Thyroid gland (tissue), 4 donors: ENCODE measurements around the gene B4GALNT4. TPM values are rescaled to one million over a fixed set of nuclear protein-coding genes. Genes with fewer than 3 reads are reported as not detected.
A peak's percentile ranks its signal among the peaks of the same experiment; 100 is the strongest.

ENCODE experiments used
- DNase-seq, 2 donors: peaks; one replicate each; pipeline ENCODE4 v3.0.0-alpha.2; 2019
- H3K27ac ChIP-seq, 3 donors: fragments of 200-600 bp; sonication (generic); 1 replicate in 2 of 3; 2 replicates in 1 of 3; pipeline ENCODE4 v1.5.1; 2016 to 2019; ENCODE audit warnings: mild to moderate bottlenecking in 1 of 3, moderate library complexity in 1 of 3
- H3K27me3 ChIP-seq: fragments of 200-600 bp; sonication (generic); one replicate; pipeline ENCODE4 v1.5.1; 2019
- H3K36me3 ChIP-seq, 2 donors: fragments of 200-600 bp; sonication (generic); one replicate each; pipeline ENCODE4 v1.5.1; 2016 to 2019
- H3K4me1 ChIP-seq, 2 donors: fragments of 200-600 bp; sonication (generic); one replicate each; pipeline ENCODE4 v1.5.1; 2017 to 2019
- H3K4me3 ChIP-seq, 3 donors: fragments of 200-600 bp; sonication (generic); replicated peaks in 1 of 3; 1 replicate in 2 of 3; 2 replicates in 1 of 3; pipeline ENCODE4 v1.5.1; 2016; ENCODE audit warnings: mild to moderate bottlenecking in 1 of 3
- H3K9me3 ChIP-seq: fragments of 200-600 bp; sonication (generic); one replicate; pipeline ENCODE4 v1.5.1; 2017
- POLR2A ChIP-seq, 2 donors: fragments of 450-650 bp; IDR thresholded peaks; one replicate each; pipeline ENCODE4 v1.6.1; 2017; ENCODE audit warnings: antibody characterized with exemption in 2 of 2, mild to moderate bottlenecking in 2 of 2, moderate library complexity in 1 of 2
- WGBS, 2 donors: methylation state at CpG; one replicate each; pipeline ENCODE4 v1.1.5; 2017; 5-methylcytosine and 5-hydroxymethylcytosine counted together
- intact Hi-C: fragments of 100-400 bp; cut with DNase I; formaldehyde crosslinking; loops from one replicate; pipeline ENCODE4 v1.15.1; 2023
- total RNA-seq, 4 donors: library from RNA; depleted of rRNA; stranded (reverse); fragments of >200 nt; gene quantifications; one replicate each; pipeline ENCODE4 v1.2.3, GENCODE V29; 2016
- TF ChIP-seq, protein P1 (sequence below), 6 experiments: fragments of 200-600 bp in 3 of 6; fragments of 450-650 bp in 3 of 6; sonication (generic) in 3 of 6; IDR thresholded peaks; one replicate each; pipeline ENCODE4 v1.5.1; 2016 to 2019; ENCODE audit warnings: antibody characterized with exemption in 6 of 6, mild to moderate bottlenecking in 2 of 6, inconsistent platforms in 1 of 6, moderate library complexity in 1 of 6

Gene B4GALNT4
- total RNA-seq, 4 donors from 2014 or later, result 0.98 to 1.2 TPM; not detected in 2

DNA sequence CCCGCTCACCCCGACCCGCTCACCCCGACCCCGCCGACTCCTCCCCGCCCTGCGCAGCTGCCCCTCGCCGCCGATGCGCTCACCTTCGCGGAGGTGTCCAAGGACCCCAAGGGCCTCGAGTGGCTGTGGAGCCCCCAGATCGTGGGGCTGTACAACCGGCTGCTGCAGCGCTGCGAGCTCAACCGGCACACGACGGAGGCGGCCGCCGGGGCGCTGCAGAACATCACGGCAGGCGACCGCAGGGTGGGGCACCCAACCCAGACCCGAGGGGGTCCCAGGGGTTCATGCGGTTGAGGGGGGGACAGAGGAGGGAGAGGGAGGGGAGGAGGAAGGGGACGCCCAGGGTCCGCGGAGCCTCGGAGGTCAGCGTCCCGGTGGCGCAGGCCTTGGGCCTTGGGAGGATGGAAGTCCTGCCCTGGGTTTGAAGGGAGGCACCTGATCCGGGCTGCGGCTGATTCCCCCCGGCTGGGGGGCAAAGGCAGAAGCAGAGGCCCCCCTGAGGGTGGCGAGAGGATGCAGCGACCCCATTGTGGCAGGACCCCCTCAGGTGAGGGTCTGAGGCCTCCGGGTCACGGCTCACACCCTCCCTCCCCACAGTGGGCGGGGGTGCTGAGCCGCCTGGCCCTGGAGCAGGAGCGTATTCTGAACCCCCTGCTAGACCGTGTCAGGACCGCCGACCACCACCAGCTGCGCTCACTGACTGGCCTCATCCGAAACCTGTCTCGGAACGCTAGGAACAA, 33.9 kb downstream of the B4GALNT4 start:
- 84 to 96% methylated on average over 19 of the region's 55 CpGs for WGBS, 2 donors
- DNase-seq, result no peak
- H3K4me3 ChIP-seq, result no peak overlapping the region
- intact Hi-C loops, result no loop called here
- H3K27ac ChIP-seq, result no peak overlapping the region
- peaks cover 0 to 5% of the 10 kb centered on the region in 2 donors for H3K4me1 ChIP-seq
- TF ChIP-seq, protein P1, sequence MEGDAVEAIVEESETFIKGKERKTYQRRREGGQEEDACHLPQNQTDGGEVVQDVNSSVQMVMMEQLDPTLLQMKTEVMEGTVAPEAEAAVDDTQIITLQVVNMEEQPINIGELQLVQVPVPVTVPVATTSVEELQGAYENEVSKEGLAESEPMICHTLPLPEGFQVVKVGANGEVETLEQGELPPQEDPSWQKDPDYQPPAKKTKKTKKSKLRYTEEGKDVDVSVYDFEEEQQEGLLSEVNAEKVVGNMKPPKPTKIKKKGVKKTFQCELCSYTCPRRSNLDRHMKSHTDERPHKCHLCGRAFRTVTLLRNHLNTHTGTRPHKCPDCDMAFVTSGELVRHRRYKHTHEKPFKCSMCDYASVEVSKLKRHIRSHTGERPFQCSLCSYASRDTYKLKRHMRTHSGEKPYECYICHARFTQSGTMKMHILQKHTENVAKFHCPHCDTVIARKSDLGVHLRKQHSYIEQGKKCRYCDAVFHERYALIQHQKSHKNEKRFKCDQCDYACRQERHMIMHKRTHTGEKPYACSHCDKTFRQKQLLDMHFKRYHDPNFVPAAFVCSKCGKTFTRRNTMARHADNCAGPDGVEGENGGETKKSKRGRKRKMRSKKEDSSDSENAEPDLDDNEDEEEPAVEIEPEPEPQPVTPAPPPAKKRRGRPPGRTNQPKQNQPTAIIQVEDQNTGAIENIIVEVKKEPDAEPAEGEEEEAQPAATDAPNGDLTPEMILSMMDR (IDR thresholded peaks at IDR 0.05), result no peak
- H3K36me3 ChIP-seq, result peaks cover 0 to 9% of the 10 kb centered on the region in 2 donors
- H3K27me3 ChIP-seq, result no peaks in the 10 kb centered on the region
- no peaks in the 10 kb centered on the region for H3K9me3 ChIP-seq

DNA sequence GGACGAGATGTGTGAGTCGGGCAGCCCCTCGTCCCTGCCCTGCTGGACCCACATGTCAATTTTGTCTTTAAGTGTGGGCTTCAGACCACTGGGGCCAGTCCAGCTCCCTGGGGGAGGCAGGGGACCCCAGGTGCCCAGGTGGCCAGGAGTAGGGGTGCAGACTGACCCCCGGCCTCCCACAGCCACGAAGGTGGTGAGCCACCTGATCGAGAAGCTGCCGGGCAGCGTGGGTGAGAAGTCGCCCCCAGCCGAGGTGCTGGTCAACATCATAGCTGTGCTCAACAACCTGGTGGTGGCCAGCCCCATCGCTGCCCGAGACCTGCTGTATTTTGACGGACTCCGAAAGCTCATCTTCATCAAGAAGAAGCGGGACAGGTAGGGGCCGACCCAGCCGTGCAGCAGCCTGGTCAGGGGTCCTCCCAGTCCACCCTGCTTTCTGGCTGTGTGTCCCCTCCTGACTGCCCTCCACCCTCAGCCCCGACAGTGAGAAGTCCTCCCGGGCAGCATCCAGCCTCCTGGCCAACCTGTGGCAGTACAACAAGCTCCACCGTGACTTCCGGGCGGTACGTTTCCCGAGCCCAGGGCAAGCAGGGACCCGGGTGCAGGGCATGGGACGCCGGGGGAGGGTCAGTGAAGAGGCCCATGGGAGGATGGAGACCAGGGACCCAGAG, 34.6 kb downstream of the B4GALNT4 start:
- Histone ChIP-seq H3K9me3 (no peaks in the 10 kb centered on the region), H3K36me3 (peaks cover 0 to 9% of the 10 kb centered on the region in 2 donors), H3K4me3 (no peak overlapping the region), H3K27ac (no peak overlapping the region), H3K4me1 (peaks cover 0 to 5% of the 10 kb centered on the region in 2 donors), H3K27me3 (no peaks in the 10 kb centered on the region)
- TF ChIP-seq POLR2A (IDR thresholded peaks at IDR 0.05), result no peak
- TF ChIP-seq, protein P1 (IDR thresholded peaks at IDR 0.05), result no peak
- intact Hi-C loops, result no loop called here
- no peak for DNase-seq
- 90 to 94% methylated on average over 21 of the region's 27 CpGs for WGBS, 2 donors

DNA sequence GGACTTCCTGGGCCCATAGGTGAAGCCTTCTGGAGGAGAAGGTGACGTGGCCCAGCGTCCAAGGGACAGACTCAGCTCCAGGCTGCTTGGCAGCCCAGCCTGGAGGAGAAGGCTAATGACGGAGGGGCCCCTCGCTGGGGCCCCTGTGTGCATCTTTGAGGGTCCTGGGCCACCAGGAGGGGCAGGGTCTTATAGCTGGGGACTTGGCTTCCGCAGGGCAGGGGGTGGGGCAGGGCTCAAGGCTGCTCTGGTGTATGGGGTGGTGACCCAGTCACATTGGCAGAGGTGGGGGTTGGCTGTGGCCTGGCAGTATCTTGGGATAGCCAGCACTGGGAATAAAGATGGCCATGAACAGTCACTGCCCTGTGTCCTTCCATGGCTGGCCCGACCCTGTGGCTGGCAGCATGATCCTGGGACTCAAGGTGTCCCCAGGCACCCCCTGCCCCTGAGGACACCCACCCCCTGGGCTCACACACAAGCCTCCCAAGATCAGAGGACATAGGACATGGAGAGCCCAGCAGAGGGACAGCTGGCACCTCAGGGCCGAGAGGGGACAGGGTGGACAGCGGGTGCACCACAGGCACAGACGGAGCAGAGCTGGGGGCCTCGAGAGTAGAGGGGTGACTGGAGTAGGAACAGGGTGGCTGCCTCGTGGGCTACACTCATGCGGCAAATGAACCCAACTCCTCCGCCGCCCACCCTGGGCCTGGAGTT, 35.4 kb downstream of the B4GALNT4 start:
- peaks cover 0 to 9% of the 10 kb centered on the region in 2 donors for H3K36me3 ChIP-seq
- H3K4me3 ChIP-seq, result no peak overlapping the region
- 94 to 96% methylated on average over 10 to 14 of the region's 14 CpGs for WGBS, 2 donors
- no peaks in the 10 kb centered on the region for H3K27me3 ChIP-seq
- TF ChIP-seq, protein P1 (IDR thresholded peaks at IDR 0.05), result no peak
- no peak for TF ChIP-seq POLR2A (IDR thresholded peaks at IDR 0.05)
- H3K27ac ChIP-seq, result no peak overlapping the region
- peaks cover 0 to 5% of the 10 kb centered on the region in 2 donors for H3K4me1 ChIP-seq
- intact Hi-C loops, result no loop called here
- no peak for DNase-seq
- no peaks in the 10 kb centered on the region for H3K9me3 ChIP-seq

DNA sequence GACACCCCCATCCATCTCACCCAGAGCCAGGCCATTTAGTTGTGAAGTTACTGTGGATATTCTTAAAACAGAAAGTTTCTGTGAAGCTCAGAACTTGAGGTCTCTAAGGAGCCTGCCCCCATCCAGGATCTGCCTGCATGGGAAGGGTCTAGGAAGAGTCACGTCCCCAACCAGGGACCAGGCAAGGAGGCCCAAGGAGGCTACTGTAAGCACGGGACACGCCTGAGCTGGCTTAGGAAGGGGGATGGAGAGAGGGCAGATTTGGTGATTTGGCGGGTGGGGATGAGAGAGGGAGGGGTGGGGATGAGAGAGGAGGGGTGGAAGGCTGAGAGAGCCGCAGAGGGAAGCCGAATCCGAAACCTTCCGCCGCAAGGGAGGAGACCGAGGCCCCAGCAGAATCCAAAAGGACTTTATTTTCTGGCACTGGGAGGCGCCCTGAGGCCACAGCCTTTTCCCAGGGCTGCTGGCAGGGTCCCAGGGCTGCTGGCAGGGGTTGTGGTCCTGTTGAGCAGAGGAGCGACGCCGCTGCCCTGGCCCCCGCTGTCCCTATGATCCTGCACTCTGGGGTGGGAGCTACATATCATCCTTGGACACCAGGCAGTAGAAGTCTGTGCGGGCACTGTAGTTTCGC, 36.1 kb downstream of the B4GALNT4 start:
- Histone ChIP-seq H3K27ac (no peak overlapping the region), H3K4me3 (no peak overlapping the region), H3K4me1 (peaks cover 0 to 5% of the 10 kb centered on the region in 2 donors), H3K9me3 (no peaks in the 10 kb centered on the region), H3K27me3 (no peaks in the 10 kb centered on the region), H3K36me3 (peaks cover 0 to 9% of the 10 kb centered on the region in 2 donors)
- intact Hi-C loops, result no loop called here
- TF ChIP-seq, protein P1 (IDR thresholded peaks at IDR 0.05), result no peak
- no peak for TF ChIP-seq POLR2A (IDR thresholded peaks at IDR 0.05)
- peak in 1 of 2 donors; percentile 36 for DNase-seq
- 79 to 81% methylated on average over 10 to 17 of the region's 17 CpGs for WGBS, 2 donors
